ENCODE results near the gene MNT.

MNT gene

GRCh38 chr17:2380226-2380922, 20.5 kb downstream of the MNT start:
- no peak for ATAC-seq

GRCh38 chr17:2379489-2380225, 21.2 kb downstream of the MNT start:
- no peak for ATAC-seq

GRCh38 chr17:2378905-2379304, 22.0 kb downstream of the MNT start:
- no peak for ATAC-seq

GRCh38 chr17:2377659-2378058, 23.2 kb downstream of the MNT start:
- no peak for ATAC-seq

- ATAC-seq: no peak
Observed at GRCh38 chr17:2376107-2376506, 24.8 kb downstream of the MNT start.

- ATAC-seq: no peak
Observed at GRCh38 chr17:2375406-2375805, 25.5 kb downstream of the MNT start.

GRCh38 chr17:2374549-2375285, 26.1 kb downstream of the MNT start:
- no peak for ATAC-seq

GRCh38 chr17:2373179-2373578, 27.7 kb downstream of the MNT start:
- ATAC-seq: no peak

- no peak for ATAC-seq
Observed at GRCh38 chr17:2372681-2373080, 28.2 kb downstream of the MNT start.

GRCh38 chr17:2372180-2372579, 28.7 kb downstream of the MNT start:
- no peak for ATAC-seq

- no peak for ATAC-seq
Observed at GRCh38 chr17:2371183-2372130, 29.4 kb downstream of the MNT start.

GRCh38 chr17:2370211-2370589, 30.7 kb downstream of the MNT start:
- ATAC-seq: no peak

- ATAC-seq: no peak
Observed at GRCh38 chr17:2369551-2370210, 31.2 kb downstream of the MNT start.

GRCh38 chr17:2369039-2369438, 31.8 kb downstream of the MNT start:
- ATAC-seq: no peak

GRCh38 chr17:2368359-2368758, 32.5 kb downstream of the MNT start:
- ATAC-seq: no peak

- ATAC-seq: no peak
Observed at GRCh38 chr17:2366747-2367494, 33.9 kb downstream of the MNT start.

- no peak for ATAC-seq
Observed at GRCh38 chr17:2365132-2365531, 35.7 kb downstream of the MNT start.

- ATAC-seq: no peak
Observed at GRCh38 chr17:2364763-2365116, 36.1 kb downstream of the MNT start.

- no peak for ATAC-seq
Observed at GRCh38 chr17:2363851-2364762, 36.8 kb downstream of the MNT start.

GRCh38 chr17:2363318-2363717, 37.5 kb downstream of the MNT start:
- ATAC-seq: no peak

All from activated CD4-positive, CD25-positive, alpha-beta regulatory T cell treated with anti-CD3 and anti-CD28 coated beads, Interleukin-2, amount 50 U/mL, for 24 hours (primary cell).